GM18507 (cell line): ENCODE results near the gene TLE5.
"Not testable (repeated sequence)": the region's sequence is repeated elsewhere in the genome, so short reads cannot be mapped to it uniquely, and the experiment has no call there.

Experiments
- DNase-seq: peaks from one replicate; pipeline ENCODE4 v3.0.0; 2011; ENCODE audit warnings: low read depth; ENCODE audit not compliant: insufficient read length; ENCODE audit errors: extremely low spot score
- FAIRE-seq: peaks from 2 replicates; lab custom pipeline; 2011; peaks lifted over from hg19 to GRCh38; lab: Jason Lieb, UNC

The TLE5 gene

DNA sequence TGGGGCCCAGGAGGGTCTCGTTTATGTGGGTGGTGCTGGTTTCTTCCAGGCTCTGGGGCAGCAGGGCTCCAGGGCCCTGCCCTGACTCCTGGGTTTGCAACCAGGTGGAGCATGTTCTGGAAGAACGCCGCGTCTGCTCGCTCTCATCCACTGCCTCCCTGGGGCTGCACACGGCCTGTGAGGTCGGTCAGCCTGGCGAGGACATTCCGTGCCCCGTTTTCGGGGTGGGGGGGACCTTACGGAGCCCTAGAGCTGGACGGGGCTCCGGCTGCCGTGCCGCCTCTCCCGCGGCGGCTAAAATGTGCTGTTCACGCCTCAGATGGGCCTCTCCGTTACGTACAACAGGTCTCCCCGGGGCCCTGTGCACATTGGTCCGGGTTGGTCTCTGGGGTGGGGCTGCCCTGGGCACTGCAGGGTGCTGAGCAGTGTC is 35.2 kb upstream of the TLE5 start:
- no peak for DNase-seq

DNA sequence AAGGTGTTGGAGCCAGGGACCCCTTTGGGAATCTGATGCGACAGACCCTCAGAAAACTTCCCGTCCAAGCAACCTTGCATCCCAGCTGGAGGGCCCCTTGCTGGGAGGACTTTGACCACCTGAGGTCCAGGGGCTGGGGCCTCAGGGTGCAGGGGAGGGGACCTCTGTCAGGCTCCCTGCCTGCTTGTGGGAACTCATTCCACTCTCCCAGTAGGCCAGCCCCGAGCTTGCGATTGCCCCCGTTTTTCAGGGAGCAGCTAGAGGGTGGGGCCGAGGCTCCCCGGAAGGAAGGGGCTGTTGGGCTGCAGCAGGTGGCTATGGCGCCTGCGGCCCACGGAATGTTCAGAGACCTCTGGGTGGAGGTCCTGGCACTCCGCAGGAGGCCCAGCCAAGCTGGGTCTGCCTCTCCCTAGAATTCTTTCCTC is 34.6 kb upstream of the TLE5 start:
- FAIRE-seq (no peak), DNase-seq (no peak)

More for the DNA sequence above, 35.2 kb upstream of the TLE5 start:
- FAIRE-seq, result no peak

DNA sequence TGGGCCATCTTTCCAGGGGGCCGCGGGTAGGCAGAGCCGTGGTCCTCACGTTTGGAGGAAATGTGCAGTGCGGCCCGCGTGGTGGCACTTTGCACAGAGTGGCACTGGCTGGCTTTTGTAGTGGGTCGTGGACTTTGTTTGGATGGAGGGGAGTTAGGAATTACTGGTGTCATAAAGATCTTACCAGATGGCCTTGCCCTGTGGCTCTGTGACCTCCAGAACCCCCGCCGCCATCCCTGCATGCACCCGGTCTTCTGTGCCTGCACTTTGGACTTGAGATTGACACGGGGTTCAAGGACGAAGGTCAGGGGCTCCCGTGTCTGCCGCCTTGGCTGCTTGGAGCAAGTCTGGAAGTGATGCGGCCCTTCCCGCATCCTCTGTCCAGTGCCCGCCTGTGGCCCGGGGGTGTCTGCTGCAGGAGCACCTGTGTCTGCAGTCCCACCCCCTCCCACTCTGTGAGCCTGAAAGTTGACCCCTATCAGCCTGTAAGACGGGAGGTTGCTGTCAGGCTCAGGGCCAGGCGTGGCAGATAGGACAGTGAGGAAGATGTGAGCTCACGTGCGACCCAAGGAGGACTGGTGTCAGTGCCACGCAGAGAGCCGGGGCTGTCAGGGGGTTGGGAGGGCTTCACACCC is 34.1 kb upstream of the TLE5 start:
- FAIRE-seq, result no peak
- no peak for DNase-seq

DNA sequence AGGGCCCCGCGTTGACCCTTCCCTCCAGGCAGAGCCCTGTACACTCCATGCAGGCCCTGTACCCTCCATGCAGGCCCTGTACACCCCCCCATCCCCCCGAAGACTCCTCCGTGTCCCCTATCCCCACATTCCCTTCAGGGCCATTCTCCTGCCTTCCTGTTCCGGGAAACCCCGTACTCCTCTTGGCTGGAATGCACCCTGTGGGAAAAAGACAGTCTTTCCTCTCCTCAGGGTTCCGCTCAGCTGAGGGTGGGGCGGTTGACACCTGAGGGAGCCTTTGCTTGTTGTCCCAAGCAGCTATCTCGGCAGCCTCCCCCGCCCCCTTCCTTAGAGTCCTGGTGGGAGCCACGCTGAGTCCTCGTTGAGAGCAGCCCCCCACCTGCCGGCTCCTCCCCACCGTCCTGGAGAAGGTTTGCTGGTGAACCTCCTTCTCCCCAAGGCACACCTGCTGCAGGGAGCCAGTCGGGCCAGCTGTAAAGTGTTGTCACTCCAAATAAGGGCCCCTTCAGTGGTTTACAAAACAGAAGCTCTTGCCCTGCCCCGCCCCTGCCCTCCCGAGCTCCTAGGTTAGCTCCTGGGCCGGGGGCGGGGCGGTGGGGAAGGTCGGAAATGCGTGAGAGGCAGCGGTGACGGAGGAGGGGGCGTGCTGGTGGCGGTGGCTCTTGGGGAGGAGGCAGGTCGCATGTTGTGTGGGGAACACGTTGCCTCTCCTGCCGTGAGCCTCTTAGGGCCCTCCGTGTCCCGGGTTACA is 33.3 kb upstream of the TLE5 start:
- FAIRE-seq (no peak), DNase-seq (no peak)

DNA sequence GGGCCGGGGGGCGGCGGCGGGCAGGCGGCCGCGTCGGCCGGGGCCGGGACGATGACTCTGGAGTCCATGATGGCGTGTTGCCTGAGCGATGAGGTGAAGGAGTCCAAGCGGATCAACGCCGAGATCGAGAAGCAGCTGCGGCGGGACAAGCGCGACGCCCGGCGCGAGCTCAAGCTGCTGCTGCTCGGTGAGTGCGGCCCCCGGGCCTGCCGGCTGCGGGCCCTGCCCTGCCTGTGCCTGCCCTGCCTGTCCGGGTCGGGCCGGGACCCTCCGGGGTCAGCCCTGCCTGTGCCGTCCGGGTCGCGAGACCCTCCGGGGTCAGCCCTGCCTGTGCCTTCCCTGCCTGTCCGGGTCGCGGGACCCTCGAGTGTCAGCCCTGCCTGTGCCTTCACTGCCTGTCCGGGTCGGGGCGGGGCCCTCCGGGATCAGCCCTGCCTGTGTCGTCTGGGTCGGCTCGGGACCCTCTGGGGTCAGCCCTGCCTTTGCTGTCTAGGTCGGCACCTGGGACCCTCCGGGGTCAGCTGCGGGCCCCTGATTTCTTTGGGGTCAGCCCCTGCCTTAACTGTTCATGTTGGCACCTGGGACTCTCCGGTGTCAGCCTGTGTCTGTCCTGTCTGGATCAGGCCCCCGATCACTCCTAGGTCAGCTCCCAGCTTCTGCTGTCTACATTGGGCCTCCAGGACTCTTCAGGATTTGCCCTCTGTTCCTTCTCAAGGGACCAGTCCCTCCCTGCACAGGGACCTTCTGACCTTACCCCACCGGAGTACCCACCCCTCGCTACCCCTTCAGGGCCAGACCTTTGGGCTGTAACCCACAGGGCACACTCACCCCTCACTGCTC is 32.5 kb upstream of the TLE5 start:
- DNase-seq, result no peak
- no peak for FAIRE-seq

DNA sequence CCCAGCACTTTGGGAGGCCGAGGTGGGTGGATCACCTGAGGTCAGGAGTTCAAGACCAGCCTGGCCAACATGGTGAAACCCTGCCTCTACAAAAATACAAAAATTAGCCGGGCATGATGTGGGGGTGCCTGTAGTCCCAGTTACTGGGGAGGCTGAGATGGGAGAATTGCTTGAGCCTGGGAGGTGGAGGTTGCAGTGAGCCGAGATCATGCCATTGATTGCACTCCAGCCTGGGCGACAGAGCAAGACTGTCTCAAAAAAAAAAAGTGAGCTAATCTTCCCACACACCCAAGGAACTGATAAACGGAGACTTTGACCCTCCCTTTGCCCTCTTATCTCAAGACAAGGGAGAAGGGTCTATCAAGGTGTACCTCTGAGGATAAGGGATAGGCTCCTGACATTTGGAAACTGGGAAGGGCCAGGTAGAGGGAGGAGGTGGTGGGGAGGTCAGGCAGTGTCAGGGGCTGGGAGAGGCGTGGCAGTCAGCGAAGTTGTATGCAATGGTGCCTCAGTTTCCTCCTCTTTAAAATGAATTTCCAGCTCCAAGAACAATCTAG is 27.1 kb upstream of the TLE5 start:
- not testable (repeated sequence) for FAIRE-seq, DNase-seq

DNA sequence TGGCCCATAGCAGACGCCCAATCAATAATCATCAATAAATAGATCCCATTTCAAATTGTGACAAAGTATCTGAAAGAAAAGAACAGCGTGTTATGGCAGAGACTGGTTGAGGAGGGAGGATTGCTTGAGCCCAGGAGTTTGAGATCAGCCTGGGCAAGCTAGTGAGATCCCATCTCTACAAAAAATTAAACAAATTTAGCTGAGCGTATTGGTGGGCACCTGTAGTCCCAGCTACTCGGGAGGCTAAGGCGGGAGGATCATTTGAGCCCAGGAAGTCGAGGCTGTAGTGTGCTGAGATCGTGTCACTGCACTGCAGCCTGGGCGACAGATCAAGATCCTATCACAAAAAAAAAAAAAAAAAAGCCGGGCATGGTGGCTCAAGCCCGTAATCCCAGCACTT is 25.5 kb upstream of the TLE5 start:
- DNase-seq, result no peak
- no peak for FAIRE-seq

DNA sequence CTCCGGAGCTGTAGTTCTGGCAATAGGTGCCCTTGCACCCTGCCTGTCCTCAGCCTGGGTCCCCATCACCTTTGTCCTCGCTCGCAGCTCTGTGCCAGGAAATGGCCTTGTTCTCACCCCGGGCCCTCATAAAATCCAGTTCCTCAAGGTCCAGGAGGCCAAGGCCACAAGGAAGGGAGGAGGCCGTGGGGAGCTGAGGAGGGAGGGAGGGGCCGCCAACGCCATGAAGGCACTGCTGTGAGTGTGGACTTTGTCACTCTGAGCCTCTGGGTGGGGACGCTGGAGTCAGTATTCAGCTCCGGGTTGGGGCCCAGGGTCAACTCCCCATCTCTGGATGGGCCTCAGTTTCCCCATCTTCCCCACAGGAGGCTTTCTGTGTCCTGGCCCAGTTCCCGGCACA is 22.6 kb upstream of the TLE5 start:
- no peak for FAIRE-seq
- no peak for DNase-seq

DNA sequence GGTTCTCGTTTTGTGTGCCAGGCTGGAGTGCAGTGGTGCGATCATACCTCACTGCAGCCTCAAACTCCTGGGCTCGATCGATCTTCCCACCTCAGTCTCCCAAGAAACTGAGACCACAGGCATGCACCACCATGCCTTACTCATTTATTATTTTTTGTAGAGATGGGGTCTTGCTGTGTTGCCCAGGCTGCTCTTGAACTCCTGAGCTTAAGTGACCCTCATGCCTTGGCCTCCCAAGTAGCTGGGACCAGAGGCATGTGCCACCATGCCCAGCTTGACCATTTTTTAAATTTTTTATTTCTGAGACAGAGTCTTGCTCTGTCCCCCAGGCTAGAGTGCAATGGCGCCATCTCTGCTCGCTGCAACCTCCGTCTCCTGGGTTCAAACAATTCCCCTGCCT is 21.7 kb upstream of the TLE5 start:
- DNase-seq (no peak), FAIRE-seq (no peak)

DNA sequence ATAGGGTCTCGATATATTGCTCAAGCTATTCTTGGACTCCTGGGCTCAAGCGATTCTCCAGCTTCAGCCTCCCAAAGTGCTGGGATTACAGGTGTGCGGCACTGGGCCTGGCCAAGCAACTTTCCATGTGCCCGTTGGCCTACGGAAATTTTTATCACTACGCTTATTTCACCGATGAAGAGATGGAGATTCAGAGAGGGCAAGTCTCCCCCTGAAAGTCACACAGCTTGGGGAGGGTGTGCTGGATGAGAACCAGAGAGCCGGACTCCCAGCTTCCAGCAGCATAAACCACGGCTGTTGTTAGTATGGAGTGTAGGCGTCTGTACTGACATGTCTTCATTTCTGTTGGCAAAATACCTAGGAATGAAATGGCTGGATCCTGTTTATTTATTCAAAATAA is 20.0 kb upstream of the TLE5 start:
- FAIRE-seq (no peak), DNase-seq (no peak)

DNA sequence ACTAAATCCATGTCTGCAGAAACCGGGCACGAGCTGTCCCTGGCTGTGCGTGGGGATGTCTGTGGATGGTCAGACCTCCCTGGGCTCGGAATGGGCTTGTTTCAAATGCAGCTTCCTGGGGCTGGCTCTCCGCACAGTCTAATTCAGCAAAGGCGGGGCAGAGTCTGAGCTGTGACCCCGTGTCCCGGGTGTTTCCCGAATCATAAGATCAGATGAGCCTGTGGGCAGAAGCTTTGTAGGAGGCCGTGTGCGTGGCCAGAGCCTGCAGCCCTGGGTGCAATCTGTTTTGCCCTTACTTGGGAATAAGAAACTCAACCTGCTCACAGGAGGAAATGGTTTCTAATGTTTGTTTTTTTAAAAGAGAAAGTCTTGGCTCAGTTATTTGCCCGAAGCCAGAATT is 18.0 kb upstream of the TLE5 start:
- DNase-seq (no peak), FAIRE-seq (no peak)

DNA sequence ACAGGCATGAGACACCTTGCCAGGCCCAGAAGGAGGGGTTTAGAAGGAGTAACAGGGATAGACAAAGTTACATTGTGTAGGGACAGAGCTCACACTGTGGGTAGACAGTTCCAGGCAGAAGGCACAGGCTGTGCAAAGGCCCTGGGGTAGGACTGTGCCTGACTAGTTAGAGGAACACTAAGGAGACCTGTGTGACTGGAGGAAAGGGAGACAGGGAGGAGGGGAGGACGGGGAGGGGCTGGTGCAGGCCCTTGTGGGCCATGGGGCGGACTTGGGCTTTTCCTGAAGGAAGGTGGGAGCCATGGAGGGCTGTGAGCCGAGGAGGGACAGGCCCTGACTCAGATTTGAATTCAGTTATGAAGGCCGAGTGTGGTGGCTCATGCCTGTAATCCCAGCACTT is 17.3 kb upstream of the TLE5 start:
- DNase-seq (no peak), FAIRE-seq (no peak)

DNA sequence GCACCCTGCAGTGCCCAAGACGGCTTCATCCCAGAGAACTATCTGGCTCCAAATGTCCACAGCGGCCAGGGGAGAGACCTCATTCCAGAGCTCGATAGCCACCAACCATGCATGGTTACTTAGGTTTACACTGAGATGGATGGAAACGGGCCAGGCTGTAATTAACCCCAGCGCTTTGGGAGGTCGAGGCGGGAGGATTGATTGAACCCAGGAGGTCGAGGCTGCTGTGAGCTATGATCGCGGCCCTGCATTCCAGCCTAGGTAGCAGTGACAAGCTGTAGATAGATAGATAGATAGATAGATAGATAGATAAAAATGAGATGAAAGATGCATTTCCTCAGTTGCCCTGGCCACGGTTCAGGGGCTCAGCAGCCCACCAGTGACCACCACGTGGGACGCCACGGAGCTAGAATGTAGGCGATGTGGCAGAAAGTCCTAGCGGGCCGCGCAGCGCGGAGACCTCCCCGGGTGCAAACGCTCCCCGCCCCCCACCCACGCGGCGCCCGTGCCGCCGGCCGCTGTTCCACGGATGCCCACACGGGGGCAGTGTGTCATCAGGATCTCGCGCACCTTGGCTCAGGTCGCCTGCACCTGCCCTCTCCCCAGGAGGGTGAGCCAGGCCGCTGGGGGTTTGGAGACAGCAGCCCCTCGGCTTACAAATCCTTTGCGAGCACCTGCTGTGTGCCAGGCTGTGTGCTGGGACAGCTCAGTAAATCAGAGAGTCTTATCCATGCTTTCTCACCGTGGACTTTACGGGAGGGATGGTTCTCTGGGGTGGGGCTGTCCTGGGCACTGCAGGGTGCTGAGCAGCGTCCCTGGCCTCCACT is 13.5 kb upstream of the TLE5 start:
- no peak for DNase-seq
- peak; percentile 72 for FAIRE-seq

DNA sequence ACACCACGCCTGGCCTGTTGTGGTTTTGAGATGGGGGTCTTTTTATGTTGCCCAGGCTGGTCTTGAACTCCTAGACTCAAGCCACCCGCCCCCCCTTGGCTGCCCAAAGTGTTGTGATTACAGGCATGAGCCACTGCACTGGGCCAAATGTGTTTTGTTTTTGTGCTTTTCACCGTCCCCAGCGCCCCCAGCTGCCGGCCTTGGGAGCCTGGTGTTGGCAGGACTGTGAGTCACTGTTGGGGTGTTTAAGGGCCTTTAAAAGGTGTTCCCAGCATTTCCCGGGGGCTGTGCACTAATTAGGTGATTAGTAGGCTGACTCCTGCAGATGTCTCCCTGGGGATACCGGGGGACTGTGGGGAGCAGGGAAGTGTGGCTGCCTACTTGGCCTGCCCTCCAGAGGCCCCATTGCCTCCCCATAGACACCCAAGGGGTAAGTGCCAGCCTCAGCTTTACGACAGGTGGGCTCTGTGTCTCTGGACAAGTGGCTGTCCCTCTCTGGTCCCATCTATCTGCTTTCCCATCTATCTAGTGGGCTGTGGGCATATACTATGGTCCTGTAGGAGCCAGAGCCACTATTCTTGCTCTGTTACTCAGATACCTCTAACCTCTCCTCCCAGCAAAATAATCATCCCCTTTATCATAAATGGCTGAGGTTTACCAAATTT is 11.8 kb upstream of the TLE5 start:
- DNase-seq (no peak), FAIRE-seq (no peak)

DNA sequence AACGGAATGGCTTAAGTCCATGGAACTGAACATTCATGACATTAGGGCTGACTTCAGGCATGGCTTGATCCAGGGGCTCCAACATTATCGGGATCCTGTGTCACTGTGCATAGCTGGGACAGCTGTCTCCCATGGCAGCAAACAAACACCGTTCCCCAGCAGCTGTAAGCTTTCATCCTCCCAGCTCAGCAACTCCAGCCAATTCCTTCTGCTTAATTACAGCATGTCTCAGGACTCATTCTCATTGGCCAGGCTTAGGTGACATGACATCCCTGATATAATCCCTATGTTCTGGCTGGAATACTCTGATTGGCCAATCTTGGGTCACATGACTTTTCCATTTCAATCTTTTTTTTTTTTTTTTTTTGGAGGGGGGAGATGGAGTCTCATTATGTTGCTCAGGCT is 10.9 kb upstream of the TLE5 start:
- FAIRE-seq (no peak), DNase-seq (no peak)

DNA sequence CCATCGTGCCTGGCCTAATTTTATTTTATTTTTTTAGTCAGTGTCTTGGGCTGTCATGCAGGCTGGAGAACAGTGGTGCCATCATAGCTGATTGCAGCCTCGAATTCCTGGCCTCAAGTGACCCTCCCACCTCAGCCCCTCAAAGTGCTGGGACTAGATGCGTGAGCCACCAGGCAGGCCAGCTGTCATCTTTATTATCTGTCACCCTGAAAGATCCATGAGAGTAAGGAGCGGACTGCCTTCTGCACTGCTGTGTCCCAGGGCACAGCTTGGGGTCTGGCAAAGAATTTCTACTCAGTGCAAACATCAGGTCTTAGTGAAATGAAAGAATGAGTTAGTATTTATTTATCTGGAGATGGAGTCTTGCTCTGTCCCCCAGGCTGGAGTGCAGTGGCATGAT is 9.5 kb upstream of the TLE5 start:
- FAIRE-seq, result no peak
- no peak for DNase-seq

DNA sequence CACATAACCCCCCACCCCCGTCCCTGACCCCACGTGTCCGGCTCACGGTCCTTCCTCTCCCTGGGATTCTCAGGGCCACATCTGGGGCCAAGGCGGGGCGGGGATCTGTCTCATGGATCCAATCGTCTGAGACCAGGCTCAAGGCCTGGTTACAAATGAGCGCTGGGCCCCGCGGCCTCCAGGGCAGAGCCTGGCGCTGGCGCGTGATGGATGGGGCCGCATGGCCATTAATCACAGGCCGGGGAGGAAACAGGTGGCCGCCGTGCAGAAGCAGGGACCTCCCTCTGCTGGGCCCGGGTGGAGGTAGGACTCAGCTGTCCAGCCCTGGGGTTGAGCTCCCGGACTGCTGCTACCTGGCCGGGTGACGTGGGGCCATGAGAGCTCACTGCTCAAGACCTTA is 5.8 kb upstream of the TLE5 start:
- no peak for FAIRE-seq
- no peak for DNase-seq

DNA sequence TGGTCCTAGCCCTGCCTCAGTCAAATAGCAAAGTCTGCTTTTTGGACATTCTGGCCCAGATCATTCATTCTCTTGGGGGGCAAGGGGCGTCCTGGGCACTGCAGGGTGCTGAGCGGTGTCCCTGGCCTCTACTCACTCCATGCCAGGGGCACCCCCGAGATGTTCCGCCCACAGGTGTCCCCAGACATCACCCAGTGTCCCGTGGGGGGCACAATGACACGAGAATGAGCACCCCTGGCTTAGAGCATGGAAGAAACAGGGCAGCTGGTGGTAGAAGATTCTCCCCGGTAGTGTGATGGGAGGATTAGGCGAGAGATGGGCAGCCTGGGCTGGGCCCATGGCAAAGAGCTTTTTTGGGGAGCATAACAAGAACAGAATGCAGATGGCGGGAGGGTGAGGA is 5.3 kb upstream of the TLE5 start:
- no peak for DNase-seq
- FAIRE-seq, result no peak

DNA sequence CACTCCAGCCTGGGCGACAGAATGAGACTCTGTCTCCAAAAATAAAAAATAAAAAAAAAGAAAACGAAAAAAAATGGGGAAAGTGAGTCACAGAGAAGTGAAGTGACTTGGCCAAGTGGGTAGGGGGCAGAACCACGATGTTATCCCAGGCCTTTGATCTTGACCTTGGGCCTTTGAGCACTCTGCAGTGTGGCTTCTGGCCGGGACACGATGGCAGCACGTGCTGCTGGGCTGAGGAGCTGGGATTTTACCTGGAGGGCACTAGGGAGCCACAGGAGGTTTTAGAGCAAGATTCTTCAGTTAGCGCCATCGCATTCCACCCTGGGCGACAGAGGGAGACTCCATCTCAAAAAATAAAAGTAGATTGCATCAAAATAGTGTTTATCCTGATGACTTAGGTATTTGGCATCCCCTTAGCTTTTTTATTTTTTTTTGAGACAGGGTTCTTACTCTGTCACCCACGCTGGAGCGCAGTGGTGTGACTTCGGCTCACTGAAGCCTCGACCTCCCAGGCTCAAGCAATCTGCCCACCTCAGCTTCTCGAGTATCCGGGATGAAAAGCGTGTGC is 4.3 kb upstream of the TLE5 start:
- DNase-seq (no peak), FAIRE-seq (no peak)
